K562 (cell line): ENCODE data around the gene NTRK3. TPM values are rescaled to one million over a fixed set of nuclear protein-coding genes. Genes with fewer than 3 reads are reported as not detected.

ENCODE experiments used
- ATAC-seq: fragments of 200-7000 bp; cut with Tn5 transposase; 3 replicates; pipeline ENCODE4 v1.9.1; 2020; ENCODE audit warnings: moderate library complexity
- BruUV-seq: library from RNA; stranded (reverse); fragments of 400-500 nt; replicated peaks from 2 replicates; lab custom pipeline; 2021; lab: Mats Ljungman, UMichigan
- CTCF ChIA-PET: fragments of 300-600 bp; formaldehyde crosslinking; extraction: SDS; loops from one replicate; lab custom pipeline; 2021; ENCODE audit warnings: low intra/inter-chr PET ratio; lab: Yijun Ruan, JAX
- POLR2A ChIA-PET: fragments of 300-600, 350-650 bp; sonication (Branson Sonifier 250); formaldehyde crosslinking; extraction: SDS; loops from one replicate; lab custom pipeline; 2021; ENCODE audit warnings: antibody characterized with exemption, inconsistent platforms; lab: Yijun Ruan, JAX
- DNase-seq, 4 experiments: peaks; one replicate each; pipeline versions ENCODE4 v3.0.0 to v3.0.0-alpha.2; 2011 to 2018; ENCODE audit warnings: low spot score in 3 of 4, mixed read lengths in 3 of 4; ENCODE audit errors: extremely low read depth in 1 of 4
- FAIRE-seq: peaks from 2 replicates; lab custom pipeline; 2011; peaks lifted over from hg19 to GRCh38; lab: Jason Lieb, UNC
- H2AFZ ChIP-seq: 2 replicates; pipeline ENCODE4 v1.6.0; 2011; ENCODE audit warnings: low read depth, low read length, control low read depth, inconsistent platforms
- H3K27ac ChIP-seq: fragments of 200-600 bp; 3 replicates; pipeline ENCODE4 v1.8.0; 2011; ENCODE audit warnings: low read depth, mild to moderate bottlenecking, control low read depth, inconsistent platforms, low read length, moderate library complexity, mixed read lengths; ENCODE audit errors: extremely low read depth
- H3K27me3 ChIP-seq, 2 experiments: fragments of 300-600 bp in 1 of 2; 2 replicates in 1 of 2; 3 replicates in 1 of 2; pipeline versions ENCODE4 v1.6.0 to v1.8.0; 2011; ENCODE audit warnings: inconsistent platforms in 2 of 2, low read length in 2 of 2, mild to moderate bottlenecking in 1 of 2, mixed read lengths in 1 of 2, moderate library complexity in 1 of 2; ENCODE audit not compliant: control insufficient read depth in 2 of 2, insufficient read depth in 2 of 2
- H3K36me3 ChIP-seq: fragments of 300-600 bp; 3 replicates; pipeline ENCODE4 v1.8.0; 2011; ENCODE audit warnings: mild to moderate bottlenecking, low read length, inconsistent platforms; ENCODE audit not compliant: control insufficient read depth, insufficient read depth
- H3K4me1 ChIP-seq, 2 experiments: fragments of 200-600 bp in 1 of 2; replicated peaks in 1 of 2; 2 replicates in 1 of 2; 3 replicates in 1 of 2; pipeline versions ENCODE4 v1.5.1 to v1.8.0; 2011; ENCODE audit warnings: inconsistent platforms in 2 of 2, low read length in 2 of 2, mild to moderate bottlenecking in 1 of 2, mixed read lengths in 1 of 2, moderate library complexity in 1 of 2; ENCODE audit not compliant: control insufficient read depth in 2 of 2, insufficient read depth in 2 of 2
- H3K4me2 ChIP-seq: 2 replicates; pipeline ENCODE4 v1.6.1; 2011; ENCODE audit warnings: low read length, control low read depth, inconsistent platforms, mixed read lengths; ENCODE audit not compliant: insufficient read depth
- H3K4me3 ChIP-seq: fragments of 200-600 bp; sonication (generic), shearing (Covaris generic); 2 replicates; pipeline ENCODE4 v1.5.1; 2016; ENCODE audit warnings: control low read depth, inconsistent platforms
- H3K79me2 ChIP-seq: fragments of 200-600 bp; 3 replicates; pipeline ENCODE4 v1.8.0; 2011; ENCODE audit warnings: low read length, inconsistent platforms; ENCODE audit not compliant: control insufficient read depth, insufficient read depth
- H3K9ac ChIP-seq, 2 experiments: 2 replicates each; pipeline versions ENCODE4 v1.6.0 to v1.6.1; 2011; ENCODE audit warnings: low read depth in 2 of 2, low read length in 2 of 2, control low read depth in 1 of 2, inconsistent platforms in 1 of 2, mild to moderate bottlenecking in 1 of 2, mixed read lengths in 1 of 2; ENCODE audit not compliant: insufficient read depth in 1 of 2
- H3K9me1 ChIP-seq: one replicate; pipeline ENCODE4 v1.6.0; 2011; ENCODE audit warnings: inconsistent platforms, mild to moderate bottlenecking, low read length, moderate library complexity; ENCODE audit not compliant: control insufficient read depth, insufficient read depth
- H3K9me3 ChIP-seq: replicated peaks from 2 replicates; pipeline ENCODE4 v1.5.1; 2011; ENCODE audit warnings: low read depth, low read length, inconsistent platforms; ENCODE audit not compliant: control insufficient read depth, insufficient read depth
- H4K20me1 ChIP-seq: replicated peaks from 2 replicates; pipeline ENCODE4 v1.6.1; 2011; ENCODE audit warnings: low read length, inconsistent platforms, mixed read lengths; ENCODE audit not compliant: control insufficient read depth, insufficient read depth
- CCAR2 ChIP-seq: fragments of 200-400 bp; formaldehyde crosslinking; IDR thresholded peaks from 2 replicates; pipeline ENCODE4 v1.6.1; 2017; ENCODE audit warnings: mild to moderate bottlenecking, low read depth, low read length
- HDGF ChIP-seq: fragments of 450-650 bp; IDR thresholded peaks from 2 replicates; pipeline ENCODE4 v1.6.1; 2016
- MEIS2 ChIP-seq: fragments of 450-650 bp; IDR thresholded peaks from 2 replicates; pipeline ENCODE4 v1.6.1; 2014; ENCODE audit warnings: mild to moderate bottlenecking; ENCODE audit not compliant: partially characterized antibody
- MYBL2 ChIP-seq, 2 experiments: fragments of 450-650 bp in 1 of 2; sonication (generic) in 1 of 2; formaldehyde crosslinking in 1 of 2; IDR thresholded peaks; 2 replicates each; pipeline versions ENCODE4 v1.6.1 to v1.8.1; 2017 to 2022; ENCODE audit warnings: borderline replicate concordance in 1 of 2, inconsistent platforms in 1 of 2, low read depth in 1 of 2, mild to moderate bottlenecking in 1 of 2, missing genetic modification reagents in 1 of 2, moderate library complexity in 1 of 2
- MYNN ChIP-seq, 2 experiments: sonication (generic); formaldehyde crosslinking in 1 of 2; IDR thresholded peaks; 2 replicates each; pipeline versions ENCODE4 v1.5.0 to v1.6.1; 2016 to 2020; ENCODE audit warnings: antibody characterized with exemption in 1 of 2, missing genetic modification reagents in 1 of 2
- PML ChIP-seq: IDR thresholded peaks from 2 replicates; pipeline ENCODE4 v1.6.1; 2012; ENCODE audit warnings: low read length, inconsistent platforms
- SAP30 ChIP-seq: fragments of 200-600 bp; sonication (generic); IDR thresholded peaks from 2 replicates; pipeline ENCODE4 v1.6.1; 2012; ENCODE audit warnings: borderline replicate concordance, low read depth, mild to moderate bottlenecking, moderate library complexity, low read length, control low read depth, inconsistent platforms; ENCODE audit not compliant: insufficient read depth, poor library complexity, severe bottlenecking
- SIN3A ChIP-seq, 2 experiments: fragments of 150-350 bp in 1 of 2; IDR thresholded peaks; 2 replicates each; pipeline ENCODE4 v1.6.1; 2011 to 2016; ENCODE audit warnings: borderline replicate concordance in 2 of 2, low read depth in 2 of 2, low read length in 2 of 2, mild to moderate bottlenecking in 2 of 2, moderate library complexity in 2 of 2; ENCODE audit not compliant: control insufficient read depth in 1 of 2
- TOE1 ChIP-seq, 2 experiments: fragments of 450-650 bp in 1 of 2; sonication (generic) in 1 of 2; formaldehyde crosslinking in 1 of 2; IDR thresholded peaks; 2 replicates each; pipeline versions ENCODE4 v1.7.1 to v1.8.0; 2016 to 2022; ENCODE audit warnings: borderline replicate concordance in 2 of 2, mild to moderate bottlenecking in 2 of 2, antibody characterized with exemption in 1 of 2, inconsistent platforms in 1 of 2, low read depth in 1 of 2, missing genetic modification reagents in 1 of 2, moderate library complexity in 1 of 2
- XRCC3 ChIP-seq: fragments of 450-650 bp; IDR thresholded peaks from 2 replicates; pipeline ENCODE4 v1.6.1; 2017; ENCODE audit warnings: mild to moderate bottlenecking, moderate library complexity
- ZNF165 ChIP-seq: fragments of 250-450 bp; sonication (Bioruptor Pico); IDR thresholded peaks from 2 replicates; pipeline ENCODE4 v1.4.0; 2020; ENCODE audit warnings: borderline replicate concordance
- ZNF75A ChIP-seq: fragments of 450-650 bp; formaldehyde crosslinking; IDR thresholded peaks from 2 replicates; pipeline ENCODE4 v1.4.0; 2020; ENCODE audit warnings: mild to moderate bottlenecking
- WGBS: fragments of 100-300 bp; shearing (Covaris generic); methylation state at CpG from one replicate; pipeline ENCODE4 v1.1.6; 2016; ENCODE audit warnings: low coverage, mixed read lengths; ENCODE audit not compliant: insufficient coverage; ENCODE audit errors: missing lambda C conversion rate; 5-methylcytosine and 5-hydroxymethylcytosine counted together
- in situ Hi-C: fragments of 300-500 bp; cut with MboI; formaldehyde crosslinking; loops from 4 replicates; pipeline ENCODE4 v1.15.0; 2018; ENCODE audit warnings: inconsistent platforms, mixed read lengths
- intact Hi-C: fragments of 100-400 bp; cut with micrococcal nuclease; formaldehyde crosslinking; loops from 2 replicates; pipeline ENCODE4 v1.14.2; 2022
- polyA plus RNA-seq, 8 experiments: library from polyadenylated mRNA; depleted of rRNA in 4 of 8; stranded (reverse) in 5 of 8; unstranded in 3 of 8; fragments of >200 nt; fragmentation: Nextera tagmentation in 2 of 8; fragmentation: Illumina TruSeq in 1 of 8; extraction: Ambion mirVana in 2 of 8; extraction: Trizol in 1 of 8; gene quantifications; 2 replicates each; pipeline versions ENCODE4 v1.2.1 to v1.2.3, GENCODE V29; 2011 to 2014; ENCODE audit warnings: inconsistent platforms in 1 of 8, missing spikeins in 1 of 8
- total RNA-seq, 7 experiments: library from RNA; depleted of rRNA in 6 of 7; stranded (reverse); fragments of >200 nt in 6 of 7; fragmentation: Illumina TruSeq in 2 of 7; extraction: Trizol in 2 of 7; gene quantifications; 2 replicates each; pipeline versions ENCODE4 v1.2.1 to v1.2.3, GENCODE V29; 2011 to 2021; ENCODE audit warnings: low replicate concordance in 1 of 7
- TF ChIP-seq, protein P1 (sequence below): sonication (generic); formaldehyde crosslinking; IDR thresholded peaks from 2 replicates; pipeline ENCODE4 v1.8.1; 2022; ENCODE audit warnings: missing genetic modification reagents
- TF ChIP-seq, protein P2 (sequence below), 2 experiments: fragments of 450-650 bp; conservative IDR thresholded peaks; 2 replicates each; pipeline ENCODE4 v1.6.1; 2017; ENCODE audit warnings: mild to moderate bottlenecking in 2 of 2, moderate library complexity in 2 of 2
- TF ChIP-seq, protein P3 (sequence below): fragments of 450-650 bp; formaldehyde crosslinking; IDR thresholded peaks from 2 replicates; pipeline ENCODE4 v1.4.0; 2022; ENCODE audit warnings: missing genetic modification characterization

The NTRK3 gene
- total and polyA plus RNA-seq, 9 of the 15 experiments (the other 6 are each of a cell fraction or from before 2014, with no cell fraction given): 0.11 to 0.13 TPM; not detected in 7

DNA sequence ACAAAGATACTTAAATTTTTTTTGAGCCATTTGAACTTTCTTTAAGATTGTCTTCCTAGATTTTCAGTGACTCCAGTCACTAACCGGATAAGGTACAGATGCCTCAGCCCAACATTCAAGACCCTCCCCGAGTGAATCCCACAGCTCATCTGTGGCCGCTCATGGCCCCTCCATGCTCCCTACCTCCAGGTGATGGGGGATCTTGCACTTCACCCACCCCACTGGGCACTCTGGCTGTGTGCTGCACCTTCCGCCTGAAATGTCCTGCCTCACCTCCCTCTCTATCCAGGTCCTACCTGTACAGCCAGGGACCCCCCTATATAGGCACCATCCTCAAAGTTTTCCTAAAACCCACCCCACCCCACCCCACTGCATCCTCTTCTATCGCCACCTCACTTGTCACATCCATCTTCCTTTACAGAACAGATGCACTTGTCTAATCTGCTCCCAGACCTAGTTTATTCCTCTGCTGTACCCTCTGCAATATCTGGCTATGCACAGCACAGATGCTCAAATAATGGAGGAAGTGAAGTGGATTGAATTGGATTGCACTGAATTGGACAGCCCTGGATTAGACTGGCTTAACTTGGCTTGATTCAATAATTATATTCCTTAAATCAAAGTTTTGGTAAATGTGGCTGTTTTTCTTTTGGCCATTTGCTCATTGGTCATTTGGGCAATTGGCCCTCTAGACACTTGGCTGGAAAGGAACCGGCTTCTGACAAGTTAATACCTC, 24.5 kb downstream of the NTRK3 start (continued):
- no peak for TF ChIP-seq TOE1 (IDR thresholded peaks at IDR 0.05; ENCODE audit: borderline replicate concordance)
- TF ChIP-seq TOE1 (CRISPR knock-in tag; IDR thresholded peaks at IDR 0.05; ENCODE audit: borderline replicate concordance, low read depth): no peak
- TF ChIP-seq MYNN (IDR thresholded peaks at IDR 0.05): no peak
- TF ChIP-seq MYNN (CRISPR knock-in tag; IDR thresholded peaks at IDR 0.05): no peak
- TF ChIP-seq, protein P1, sequence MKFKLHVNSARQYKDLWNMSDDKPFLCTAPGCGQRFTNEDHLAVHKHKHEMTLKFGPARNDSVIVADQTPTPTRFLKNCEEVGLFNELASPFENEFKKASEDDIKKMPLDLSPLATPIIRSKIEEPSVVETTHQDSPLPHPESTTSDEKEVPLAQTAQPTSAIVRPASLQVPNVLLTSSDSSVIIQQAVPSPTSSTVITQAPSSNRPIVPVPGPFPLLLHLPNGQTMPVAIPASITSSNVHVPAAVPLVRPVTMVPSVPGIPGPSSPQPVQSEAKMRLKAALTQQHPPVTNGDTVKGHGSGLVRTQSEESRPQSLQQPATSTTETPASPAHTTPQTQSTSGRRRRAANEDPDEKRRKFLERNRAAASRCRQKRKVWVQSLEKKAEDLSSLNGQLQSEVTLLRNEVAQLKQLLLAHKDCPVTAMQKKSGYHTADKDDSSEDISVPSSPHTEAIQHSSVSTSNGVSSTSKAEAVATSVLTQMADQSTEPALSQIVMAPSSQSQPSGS: no peak
- no peak for TF ChIP-seq CCAR2
- no peak for TF ChIP-seq ZNF75A
- TF ChIP-seq, all 486 proteins: peak for 0

DNA sequence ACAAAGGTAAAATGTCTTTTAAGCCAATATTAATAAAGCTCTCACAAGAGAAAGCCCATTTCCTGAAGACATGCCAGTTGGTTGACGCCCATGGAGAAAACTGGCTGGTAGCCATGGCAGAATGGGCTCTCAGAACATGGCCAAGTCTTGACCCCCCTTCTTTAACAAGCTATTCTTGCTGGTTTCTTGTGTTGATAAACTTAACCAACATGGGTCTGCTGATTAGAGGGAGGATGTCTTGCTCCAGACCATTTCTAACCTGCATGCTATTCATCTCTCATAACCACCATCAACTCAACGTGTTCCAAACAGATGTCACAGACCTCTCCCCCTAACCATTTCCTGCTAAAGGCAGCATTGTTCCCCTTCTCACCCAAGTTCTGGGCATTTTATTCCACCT, 25.7 kb downstream of the NTRK3 start:
- peaks cover 0 to 14% of the 10 kb centered on the region in 2 experiments; a peak in 2 of 5 replicates for H3K27me3 ChIP-seq
- H3K27ac ChIP-seq: no peak overlapping the region
- ATAC-seq (no peak), FAIRE-seq (no peak), DNase-seq (no peak)
- H3K9me1 ChIP-seq: no peaks in the 10 kb centered on the region
- in situ Hi-C loops: loop anchor here (25.0 kb wide), 1 partner anchor 1319 kb away; no protein-coding TSS in a partner anchor
- H3K4me3 ChIP-seq: no peak overlapping the region
- ChIA-PET POLR2A (no interaction called here), CTCF (no interaction called here)
- no peak overlapping the region for H3K9ac ChIP-seq
- no peak overlapping the region for H3K4me2 ChIP-seq
- WGBS: 3% methylated on average over 2 of the region's 2 CpGs
- H3K79me2 ChIP-seq: no peaks in the 10 kb centered on the region
- H2AFZ ChIP-seq: no peak overlapping the region
- no peaks in the 10 kb centered on the region for H3K9me3 ChIP-seq
- intact Hi-C loops: no loop called here
- H3K4me1 ChIP-seq: no peaks in the 10 kb centered on the region
- no TSS peak for BruUV-seq
- 0 out of 2 replicates have a peak, but pooled peaks cover 1% of the 10 kb centered on the region for H4K20me1 ChIP-seq
- H3K36me3 ChIP-seq: no peaks in the 10 kb centered on the region
- no peak for TF ChIP-seq HDGF
- TF ChIP-seq, protein P2, sequence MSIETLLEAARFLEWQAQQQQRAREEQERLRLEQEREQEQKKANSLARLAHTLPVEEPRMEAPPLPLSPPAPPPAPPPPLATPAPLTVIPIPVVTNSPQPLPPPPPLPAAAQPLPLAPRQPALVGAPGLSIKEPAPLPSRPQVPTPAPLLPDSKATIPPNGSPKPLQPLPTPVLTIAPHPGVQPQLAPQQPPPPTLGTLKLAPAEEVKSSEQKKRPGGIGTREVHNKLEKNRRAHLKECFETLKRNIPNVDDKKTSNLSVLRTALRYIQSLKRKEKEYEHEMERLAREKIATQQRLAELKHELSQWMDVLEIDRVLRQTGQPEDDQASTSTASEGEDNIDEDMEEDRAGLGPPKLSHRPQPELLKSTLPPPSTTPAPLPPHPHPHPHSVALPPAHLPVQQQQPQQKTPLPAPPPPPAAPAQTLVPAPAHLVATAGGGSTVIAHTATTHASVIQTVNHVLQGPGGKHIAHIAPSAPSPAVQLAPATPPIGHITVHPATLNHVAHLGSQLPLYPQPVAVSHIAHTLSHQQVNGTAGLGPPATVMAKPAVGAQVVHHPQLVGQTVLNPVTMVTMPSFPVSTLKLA (conservative IDR thresholded peaks at IDR 0.05): no peak
- no peak for TF ChIP-seq XRCC3
- no peak for TF ChIP-seq SAP30
- no peak for TF ChIP-seq ZNF165
- TF ChIP-seq MEIS2: no peak
- TF ChIP-seq PML: no peak
- TF ChIP-seq ZNF75A: no peak
- no peak for TF ChIP-seq SIN3A (IDR thresholded peaks at IDR 0.05; ENCODE audit: borderline replicate concordance in 2 of 2, control insufficient read depth in 1 of 2, low read depth in 2 of 2, low read length in 2 of 2)
- no peak for TF ChIP-seq MYBL2 (IDR thresholded peaks at IDR 0.05; ENCODE audit: low read depth)
- no peak for TF ChIP-seq MYBL2 (CRISPR knock-in tag; IDR thresholded peaks at IDR 0.05; ENCODE audit: borderline replicate concordance)
- TF ChIP-seq, protein P3, sequence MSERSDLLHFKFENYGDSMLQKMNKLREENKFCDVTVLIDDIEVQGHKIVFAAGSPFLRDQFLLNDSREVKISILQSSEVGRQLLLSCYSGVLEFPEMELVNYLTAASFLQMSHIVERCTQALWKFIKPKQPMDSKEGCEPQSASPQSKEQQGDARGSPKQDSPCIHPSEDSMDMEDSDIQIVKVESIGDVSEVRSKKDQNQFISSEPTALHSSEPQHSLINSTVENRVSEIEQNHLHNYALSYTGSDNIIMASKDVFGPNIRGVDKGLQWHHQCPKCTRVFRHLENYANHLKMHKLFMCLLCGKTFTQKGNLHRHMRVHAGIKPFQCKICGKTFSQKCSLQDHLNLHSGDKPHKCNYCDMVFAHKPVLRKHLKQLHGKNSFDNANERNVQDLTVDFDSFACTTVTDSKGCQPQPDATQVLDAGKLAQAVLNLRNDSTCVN (CRISPR knock-in tag): no peak
